Fibroblast of mammary gland (primary cell): ENCODE data around the gene WDR64.

ENCODE experiments used
- DNase-seq: peaks from one replicate; pipeline ENCODE4 v3.0.0-alpha.2; 2010; ENCODE audit warnings: low read depth
- H3K4me3 ChIP-seq: 2 replicates; pipeline ENCODE4 v1.5.1; 2011; ENCODE audit warnings: low read depth, mild to moderate bottlenecking, low read length, moderate library complexity; ENCODE audit not compliant: control insufficient read depth
- CTCF ChIP-seq: conservative IDR thresholded peaks from 2 replicates; pipeline ENCODE4 v1.5.1; 2011; ENCODE audit warnings: low read depth, low read length, inconsistent platforms; ENCODE audit not compliant: control insufficient read depth, insufficient read depth

The WDR64 gene

GRCh38 chr1:241637604-241638003 is 14.5 kb upstream of the WDR64 start:
- DNase-seq = peak; percentile 47
- peak overlapping the region; percentile 97 for H3K4me3 ChIP-seq
- no peak for TF ChIP-seq CTCF

- TF ChIP-seq CTCF = no peak
- no peak for DNase-seq
- H3K4me3 ChIP-seq = peak overlapping the region; percentile 97
These were observed 13.9 kb upstream of the WDR64 start for GRCh38 chr1:241638099-241638682.

GRCh38 chr1:241638909-241639622 is 13.0 kb upstream of the WDR64 start:
- TF ChIP-seq CTCF = no peak
- DNase-seq = peak; percentile 30
- H3K4me3 ChIP-seq = peak overlapping the region; percentile 97

- TF ChIP-seq CTCF = no peak
- H3K4me3 ChIP-seq = peak overlapping the region; percentile 97
- DNase-seq = peak; percentile 29
These were observed 12.4 kb upstream of the WDR64 start for GRCh38 chr1:241639623-241640148.

- TF ChIP-seq CTCF = no peak
- peak within 1 kb of the TSS; percentile 97 for H3K4me3 ChIP-seq
- DNase-seq = peak; percentile 79
These were observed 11.8 kb upstream of the WDR64 start, which contains the start of the genes CHML and OPN3 for GRCh38 chr1:241640149-241640866. Gene CHML (minus strand): TSS chr1:241640369. CDS start chr1:241635766, 4,603 bp downstream. Gene OPN3 (minus strand): TSS chr1:241640369. CDS start chr1:241640254, 115 bp downstream.

- no peak for TF ChIP-seq CTCF
- H3K4me3 ChIP-seq = no peak overlapping the region
- DNase-seq = no peak
These were observed 11.0 kb upstream of the WDR64 start for GRCh38 chr1:241640867-241641622.
